Thyroid gland (tissue), 4 donors: ENCODE measurements around the gene SELENBP1. TPM values are rescaled to one million over a fixed set of nuclear protein-coding genes. Genes with fewer than 3 reads are reported as not detected.

Experiments
- DNase-seq, 2 donors: peaks; one replicate each; pipeline ENCODE4 v3.0.0-alpha.2; 2019
- H3K27ac ChIP-seq, 3 donors: fragments of 200-600 bp; sonication (generic); 1 replicate in 2 of 3; 2 replicates in 1 of 3; pipeline ENCODE4 v1.5.1; 2016 to 2019; ENCODE audit warnings: mild to moderate bottlenecking in 1 of 3, moderate library complexity in 1 of 3
- H3K27me3 ChIP-seq: fragments of 200-600 bp; sonication (generic); one replicate; pipeline ENCODE4 v1.5.1; 2019
- H3K36me3 ChIP-seq, 2 donors: fragments of 200-600 bp; sonication (generic); one replicate each; pipeline ENCODE4 v1.5.1; 2016 to 2019
- H3K4me1 ChIP-seq, 2 donors: fragments of 200-600 bp; sonication (generic); one replicate each; pipeline ENCODE4 v1.5.1; 2017 to 2019
- H3K4me3 ChIP-seq, 3 donors: fragments of 200-600 bp; sonication (generic); replicated peaks in 1 of 3; 1 replicate in 2 of 3; 2 replicates in 1 of 3; pipeline ENCODE4 v1.5.1; 2016; ENCODE audit warnings: mild to moderate bottlenecking in 1 of 3
- H3K9me3 ChIP-seq: fragments of 200-600 bp; sonication (generic); one replicate; pipeline ENCODE4 v1.5.1; 2017
- CTCF ChIP-seq, 6 experiments: fragments of 200-600 bp in 3 of 6; fragments of 450-650 bp in 3 of 6; sonication (generic) in 3 of 6; IDR thresholded peaks; one replicate each; pipeline ENCODE4 v1.5.1; 2016 to 2019; ENCODE audit warnings: antibody characterized with exemption in 6 of 6, mild to moderate bottlenecking in 2 of 6, inconsistent platforms in 1 of 6, moderate library complexity in 1 of 6
- POLR2A ChIP-seq, 2 donors: fragments of 450-650 bp; IDR thresholded peaks; one replicate each; pipeline ENCODE4 v1.6.1; 2017; ENCODE audit warnings: antibody characterized with exemption in 2 of 2, mild to moderate bottlenecking in 2 of 2, moderate library complexity in 1 of 2
- WGBS, 2 donors: methylation state at CpG; one replicate each; pipeline ENCODE4 v1.1.5; 2017; 5-methylcytosine and 5-hydroxymethylcytosine counted together
- intact Hi-C: fragments of 100-400 bp; cut with DNase I; formaldehyde crosslinking; loops from one replicate; pipeline ENCODE4 v1.15.1; 2023
- total RNA-seq, 4 donors: library from RNA; depleted of rRNA; stranded (reverse); fragments of >200 nt; gene quantifications; one replicate each; pipeline ENCODE4 v1.2.3, GENCODE V29; 2016

The SELENBP1 gene
- total RNA-seq, 4 donors from 2014 or later: 151 to 513 (median 310) TPM

- TF ChIP-seq CTCF (IDR thresholded peaks at IDR 0.05): no peak
- no peak for TF ChIP-seq POLR2A (IDR thresholded peaks at IDR 0.05)
- peaks cover 16 to 46% of the 10 kb centered on the region in 2 donors for H3K4me1 ChIP-seq
- H3K27ac ChIP-seq: no peak overlapping the region
- no peaks in the 10 kb centered on the region for H3K27me3 ChIP-seq
- intact Hi-C loops: no loop called here
- no peaks in the 10 kb centered on the region for H3K36me3 ChIP-seq
- H3K4me3 ChIP-seq: no peak overlapping the region
- DNase-seq: no peak
- H3K9me3 ChIP-seq: no peaks in the 10 kb centered on the region
- WGBS, 2 donors: 89 to 91% methylated on average over 7 of the region's 7 CpGs
These were observed 47.3 kb downstream of the SELENBP1 start for GRCh38 chr1:151325231-151325630.

DNA sequence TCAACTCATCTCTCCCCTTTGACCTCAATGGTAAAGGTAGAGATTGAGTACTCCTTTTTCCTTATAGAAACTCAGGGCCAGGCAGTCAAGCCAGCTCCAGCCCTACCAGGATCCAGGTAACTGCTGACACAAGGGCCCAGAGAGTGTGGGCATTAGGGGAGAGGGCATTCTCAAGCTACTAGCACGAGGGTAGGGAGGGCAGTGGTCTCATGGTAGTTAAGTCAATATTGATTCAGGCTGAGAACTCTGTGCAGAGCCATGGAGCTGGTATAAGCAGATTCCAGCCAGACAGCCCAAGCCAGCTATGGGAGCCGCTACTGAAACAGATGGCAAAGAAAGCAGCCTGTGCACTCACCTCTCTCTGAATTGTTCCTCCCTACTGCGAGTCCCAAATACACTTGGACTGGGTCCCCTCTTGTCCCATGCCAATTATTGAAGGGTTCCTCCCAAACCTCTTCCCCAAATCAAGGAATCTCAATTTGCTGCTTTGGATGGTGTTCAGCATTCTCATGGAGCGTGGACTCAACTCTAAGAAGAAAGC lies 48.0 kb downstream of the SELENBP1 start:
- no peak overlapping the region for H3K27ac ChIP-seq
- TF ChIP-seq POLR2A (IDR thresholded peaks at IDR 0.05): no peak
- H3K4me3 ChIP-seq: no peak overlapping the region
- 73 to 85% methylated on average over 4 of the region's 4 CpGs for WGBS, 2 donors
- no peak for DNase-seq
- intact Hi-C loops: no loop called here
- H3K27me3 ChIP-seq: no peaks in the 10 kb centered on the region
- no peaks in the 10 kb centered on the region for H3K36me3 ChIP-seq
- peaks cover 19 to 50% of the 10 kb centered on the region in 2 donors for H3K4me1 ChIP-seq
- no peaks in the 10 kb centered on the region for H3K9me3 ChIP-seq

DNA sequence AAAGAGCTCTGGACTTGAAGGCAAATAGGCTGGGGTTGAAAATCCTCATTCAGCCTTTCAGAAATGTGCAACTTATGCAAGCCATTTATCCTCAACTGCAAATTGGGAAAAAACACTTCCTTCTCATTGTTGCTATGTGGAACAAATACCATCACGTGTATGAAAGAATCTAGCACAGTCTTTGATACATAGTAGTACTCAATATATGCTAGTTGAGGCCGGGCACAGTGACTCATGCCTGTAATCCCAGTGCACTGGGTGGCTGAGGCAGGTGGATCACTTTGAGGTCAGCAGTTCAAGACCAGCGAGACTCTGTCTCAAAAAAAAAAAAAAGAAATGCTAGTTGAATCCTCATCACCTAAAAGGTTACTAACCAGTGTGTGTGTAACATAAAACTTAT lies 53.5 kb downstream of the SELENBP1 start:
- Histone ChIP-seq H3K36me3 (peaks cover 14 to 20% of the 10 kb centered on the region in 2 donors), H3K9me3 (no peaks in the 10 kb centered on the region), H3K4me3 (no peak overlapping the region), H3K27ac (no peak overlapping the region), H3K4me1 (peaks cover 16 to 21% of the 10 kb centered on the region in 2 donors), H3K27me3 (no peaks in the 10 kb centered on the region)
- WGBS, 2 donors: 80 to 88% methylated on average over 3 of the region's 3 CpGs
- intact Hi-C loops: no loop called here
- no peak for DNase-seq
- TF ChIP-seq POLR2A (IDR thresholded peaks at IDR 0.05): no peak
- no peak for TF ChIP-seq CTCF (IDR thresholded peaks at IDR 0.05)

DNA sequence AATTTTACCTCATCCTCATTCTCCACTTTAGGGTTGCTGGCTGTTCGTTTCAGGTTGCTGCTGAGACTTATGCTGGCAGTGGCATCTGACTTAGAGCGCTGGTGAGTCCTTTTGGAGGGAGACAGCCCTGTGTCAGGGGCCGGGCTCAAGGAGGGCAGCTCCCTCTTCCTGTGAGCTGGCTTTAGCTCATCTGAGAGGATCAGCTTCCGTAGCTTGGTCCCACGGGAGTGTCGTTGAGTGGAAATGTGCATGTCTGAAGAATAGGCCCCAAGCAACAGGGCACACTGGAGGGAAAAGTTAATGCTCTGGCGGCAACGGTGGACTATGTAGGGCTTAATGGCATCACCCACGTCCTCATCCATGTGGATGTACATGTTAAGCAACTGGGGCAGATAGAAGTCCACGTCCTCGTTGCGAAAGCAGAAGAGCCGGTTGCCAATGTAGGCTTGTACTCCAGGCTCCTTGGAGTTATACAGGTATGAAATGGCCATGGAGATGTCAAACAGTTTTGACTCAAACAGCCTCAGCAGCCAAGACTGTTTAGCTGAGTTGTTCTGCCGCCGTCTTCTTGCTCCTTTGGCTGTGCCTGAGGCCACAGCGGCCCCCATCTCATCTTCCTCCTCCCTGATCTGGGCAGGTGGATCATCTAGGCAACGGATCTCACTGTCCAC lies 56.8 kb downstream of the SELENBP1 start:
- Histone ChIP-seq H3K9me3 (no peaks in the 10 kb centered on the region), H3K27me3 (no peaks in the 10 kb centered on the region), H3K4me3 (no peak overlapping the region), H3K36me3 (peaks cover 14 to 36% of the 10 kb centered on the region in 2 donors), H3K4me1 (peaks cover 18 to 36% of the 10 kb centered on the region in 2 donors), H3K27ac (no peak overlapping the region)
- intact Hi-C loops: no loop called here
- TF ChIP-seq CTCF (IDR thresholded peaks at IDR 0.05) (no peak), POLR2A (IDR thresholded peaks at IDR 0.05) (no peak)
- no peak for DNase-seq
- 91% methylated on average over 17 of the region's 17 CpGs for WGBS, 2 donors

Other genes starting within 250 kb of the SELENBP1 start
- gene SEMA6C, start 226.1 kb downstream of the SELENBP1 start, total RNA-seq: 1 to 10 TPM; 2.5 to 5.9 (median 3.4) TPM
- gene TNFAIP8L2, start 216.1 kb downstream of the SELENBP1 start, total RNA-seq: 1 to 10 TPM; 2.2 to 4.2 (median 2.4) TPM
- gene LYSMD1, start 206.8 kb downstream of the SELENBP1 start, total RNA-seq: 10 to 100 TPM; 13.4 to 19.7 (median 15.7) TPM
- 10 to 100 TPM; 13.2 to 44.5 (median 24.5) TPM for gene SCNM1, start 206.6 kb downstream of the SELENBP1 start, total RNA-seq
- not detected for gene TMOD4, start 196.7 kb downstream of the SELENBP1 start, total RNA-seq
- 10 to 100 TPM; 36.9 to 47.5 (median 39.9) TPM for gene VPS72, start 182.5 kb downstream of the SELENBP1 start, total RNA-seq
- 10 to 100 TPM; 53.4 to 74.5 (median 57.8) TPM for gene PIP5K1A, start 174.2 kb downstream of the SELENBP1 start, total RNA-seq
- gene PSMD4, start 118.0 kb downstream of the SELENBP1 start, total RNA-seq: 100 to 1,000 TPM in 2 of 4 donors, 10 to 100 TPM in 2; 77.1 to 110 (median 96.5) TPM
- 10 to 100 TPM; 24.2 to 38.0 (median 33.7) TPM for gene ZNF687, start 90.4 kb downstream of the SELENBP1 start, total RNA-seq
- gene PI4KB, start 45.3 kb downstream of the SELENBP1 start, total RNA-seq: 100 to 1,000 TPM in 3 of 4 donors, 10 to 100 TPM in 1; 93.1 to 110 (median 107) TPM
- gene RFX5, start 25.5 kb downstream of the SELENBP1 start, total RNA-seq: 10 to 100 TPM; 36.0 to 69.9 (median 58.4) TPM
- 100 to 1,000 TPM; 154 to 283 (median 226) TPM for gene PSMB4, start 26.9 kb upstream of the SELENBP1 start, total RNA-seq
- gene POGZ, start 86.8 kb upstream of the SELENBP1 start, total RNA-seq: 100 to 1,000 TPM in 1 of 4 donors, 10 to 100 TPM in 3; 66.0 to 103 (median 88.3) TPM
- gene CGN, start 138.7 kb upstream of the SELENBP1 start, total RNA-seq: 10 to 100 TPM in 1 of 4 donors, 1 to 10 TPM in 3; 7.7 to 14.9 (median 8.7) TPM
- 1 to 10 TPM; 4.0 to 8.8 (median 5.0) TPM for gene TUFT1, start 167.6 kb upstream of the SELENBP1 start, total RNA-seq
- gene SNX27, start 239.3 kb upstream of the SELENBP1 start, total RNA-seq: 10 to 100 TPM; 33.8 to 43.4 (median 37.9) TPM